SH-SY5Y (cell line): ENCODE measurements around the gene GRIFIN.

Experiments used
- GATA2 ChIP-seq: IDR thresholded peaks from 2 replicates; pipeline ENCODE4 v1.6.1; 2011; ENCODE audit warnings: mild to moderate bottlenecking, low read depth, low read length
- GATA3 ChIP-seq: IDR thresholded peaks from 2 replicates; pipeline ENCODE4 v1.6.1; 2011; ENCODE audit warnings: low read depth, mild to moderate bottlenecking, low read length, moderate library complexity

The GRIFIN gene

GRCh38 chr7:2450198-2451107 lies 25.7 kb downstream of the GRIFIN start:
- no peak for TF ChIP-seq GATA2
- TF ChIP-seq GATA3 = no peak

- no peak for TF ChIP-seq GATA3
- no peak for TF ChIP-seq GATA2
Measured at GRCh38 chr7:2446676-2447075, 29.5 kb downstream of the GRIFIN start.

DNA sequence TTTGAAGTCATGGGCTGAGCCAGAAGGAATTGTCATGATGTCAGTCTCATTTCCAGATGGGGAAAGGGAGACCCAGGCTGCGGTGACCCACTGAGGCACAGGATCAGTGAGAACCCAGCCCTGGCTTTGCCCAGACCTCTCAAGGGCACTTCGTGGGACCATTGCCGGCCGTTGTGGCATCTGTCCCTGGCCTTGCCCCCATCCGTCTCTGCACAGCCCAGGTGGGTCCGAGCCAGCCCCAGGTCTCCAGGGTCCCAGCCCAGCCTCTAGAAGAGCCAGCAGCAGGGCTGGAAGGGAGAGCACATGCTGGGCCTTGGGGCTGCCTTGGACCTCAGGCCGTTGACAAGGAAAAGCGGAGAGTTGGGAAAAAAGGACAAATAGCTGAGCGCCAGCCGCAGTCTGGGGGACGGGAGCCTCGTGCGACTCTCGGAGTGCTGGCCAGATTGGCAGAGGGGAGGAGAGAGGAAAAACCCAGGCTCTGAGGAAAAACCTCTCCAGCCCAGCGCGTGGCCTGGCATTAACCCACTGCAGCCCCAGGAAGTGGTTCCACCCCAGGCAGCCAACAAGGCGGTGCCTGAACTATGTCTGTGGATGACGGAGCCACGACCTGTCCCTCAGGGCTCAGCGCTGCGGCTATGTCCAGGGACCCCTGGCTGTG lies 30.2 kb downstream of the GRIFIN start:
- TF ChIP-seq GATA3 = no peak
- TF ChIP-seq GATA2 = no peak

DNA sequence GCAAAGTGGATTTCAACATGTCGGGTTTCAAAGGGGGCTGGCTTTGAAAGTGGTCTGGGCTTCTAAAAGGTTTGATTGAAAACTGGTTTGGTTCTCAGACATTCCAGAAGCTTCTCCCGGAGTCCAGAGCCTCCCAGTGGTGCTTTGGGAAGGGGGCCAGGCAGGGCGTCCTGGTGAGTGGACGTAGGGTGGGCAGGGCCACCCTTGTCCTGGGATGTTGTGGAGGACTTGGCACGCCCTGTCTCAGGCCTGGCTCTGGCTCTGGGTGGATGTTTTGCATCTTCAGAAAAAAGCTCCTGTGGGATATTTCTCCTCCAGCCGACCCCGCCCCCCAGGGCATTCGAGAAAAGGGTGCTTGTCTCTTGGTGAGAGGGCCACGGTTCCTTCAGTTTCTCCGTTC lies 31.2 kb downstream of the GRIFIN start:
- no peak for TF ChIP-seq GATA2
- TF ChIP-seq GATA3 = no peak

- TF ChIP-seq GATA2 (no peak), GATA3 (no peak)
Measured at GRCh38 chr7:2444476-2444875, 31.7 kb downstream of the GRIFIN start.

- TF ChIP-seq GATA2 (no peak), GATA3 (no peak)
Measured at GRCh38 chr7:2443491-2443890, 32.7 kb downstream of the GRIFIN start.

DNA sequence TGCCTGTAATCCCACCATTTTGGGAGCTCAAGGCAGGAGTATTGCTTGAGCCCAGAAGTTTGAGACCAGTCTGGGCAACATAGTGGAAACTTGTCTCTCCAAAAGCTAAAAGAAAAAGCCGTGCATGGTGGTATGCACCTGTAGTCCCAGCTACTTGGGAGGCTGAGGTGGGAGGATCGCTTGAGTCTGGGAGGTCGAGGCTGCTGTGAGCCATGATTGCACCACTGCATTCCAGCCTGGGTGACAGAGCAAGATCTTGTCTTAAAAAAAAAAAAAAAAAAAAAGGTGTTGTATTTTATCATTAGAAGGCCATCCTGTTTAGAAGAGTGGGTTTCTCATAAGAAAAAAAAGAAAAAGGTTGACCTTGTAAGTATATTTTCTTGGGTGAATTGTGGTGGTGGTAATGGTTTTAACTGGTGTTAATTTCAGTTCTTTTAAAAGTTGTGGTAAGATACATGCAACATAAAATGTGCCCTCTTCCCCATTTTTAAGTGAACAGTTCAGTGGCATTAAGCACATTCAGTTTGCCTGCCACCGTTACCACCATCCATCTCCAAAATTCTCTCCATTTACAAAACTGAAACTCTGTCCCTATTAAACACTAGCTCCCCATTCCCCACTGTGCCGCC lies 34.7 kb downstream of the GRIFIN start:
- TF ChIP-seq GATA3 = no peak
- no peak for TF ChIP-seq GATA2

DNA sequence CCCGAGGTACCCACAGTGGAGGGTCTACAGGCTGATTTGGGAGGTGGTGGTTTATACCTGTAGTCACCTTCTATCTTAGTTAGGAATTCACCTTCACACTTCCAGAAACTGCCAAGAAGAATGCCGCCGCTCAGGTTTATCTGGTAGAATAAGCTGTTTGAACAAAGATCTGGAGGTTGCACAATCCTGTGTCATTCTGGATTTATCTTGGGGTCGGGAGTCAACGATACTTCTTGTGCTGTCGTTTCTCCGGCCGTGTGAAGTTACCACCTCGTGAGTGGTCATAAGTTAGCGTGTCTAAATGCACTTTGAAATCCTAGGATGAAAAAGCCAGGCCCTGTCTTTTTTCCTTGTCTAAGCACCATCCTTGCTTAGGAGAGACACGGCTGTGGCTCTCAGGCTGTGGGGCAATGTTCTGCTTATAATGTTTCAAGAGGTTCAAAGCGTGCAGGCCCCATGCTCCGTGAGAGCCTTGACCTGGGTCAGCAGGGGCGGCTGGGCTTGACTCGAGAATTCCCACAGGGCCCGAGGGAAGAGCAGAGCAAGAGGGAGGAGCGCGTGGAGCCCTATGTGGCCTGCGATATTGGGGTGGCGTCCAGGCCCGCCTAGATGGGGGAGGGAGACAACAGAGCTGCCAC lies 35.5 kb downstream of the GRIFIN start:
- TF ChIP-seq GATA2 (no peak), GATA3 (no peak)

GRCh38 chr7:2438775-2439174 lies 37.4 kb downstream of the GRIFIN start:
- TF ChIP-seq GATA2 = no peak

- TF ChIP-seq GATA3 = no peak
- no peak for TF ChIP-seq GATA2
Measured at GRCh38 chr7:2438186-2438585, 38.0 kb downstream of the GRIFIN start.

DNA sequence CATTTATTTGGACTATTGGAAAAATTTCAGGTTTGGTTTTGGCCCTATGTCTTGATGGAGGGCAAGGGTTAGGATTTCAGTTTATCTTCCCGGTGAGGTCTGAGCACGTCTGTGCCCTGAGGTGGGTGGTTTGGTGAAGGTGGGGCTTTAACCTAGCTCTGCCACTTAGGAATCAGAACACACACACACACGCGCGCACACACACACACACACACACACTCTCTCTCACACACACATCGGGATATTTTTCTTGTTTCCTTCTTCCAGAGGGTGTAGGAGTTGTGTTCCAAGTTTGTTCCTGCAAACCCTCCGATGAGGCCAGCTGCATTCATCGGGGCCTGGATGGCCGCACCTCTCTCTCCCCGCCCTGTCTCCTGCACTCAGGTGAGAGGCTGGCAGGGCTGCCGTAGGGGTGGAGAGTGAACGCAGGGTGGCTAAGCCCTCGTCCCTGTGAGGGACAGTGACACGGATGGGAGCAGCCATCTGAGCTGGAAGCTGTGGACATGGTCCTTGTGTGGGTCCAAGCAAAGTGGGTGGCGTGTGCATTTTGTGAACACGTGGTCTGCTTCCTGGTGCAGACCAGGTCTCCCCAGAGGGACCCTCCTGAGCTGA lies 38.6 kb downstream of the GRIFIN start:
- TF ChIP-seq GATA2 (no peak), GATA3 (no peak)

- no peak for TF ChIP-seq GATA3
- no peak for TF ChIP-seq GATA2
Measured at GRCh38 chr7:2437136-2437535, 39.1 kb downstream of the GRIFIN start.

DNA sequence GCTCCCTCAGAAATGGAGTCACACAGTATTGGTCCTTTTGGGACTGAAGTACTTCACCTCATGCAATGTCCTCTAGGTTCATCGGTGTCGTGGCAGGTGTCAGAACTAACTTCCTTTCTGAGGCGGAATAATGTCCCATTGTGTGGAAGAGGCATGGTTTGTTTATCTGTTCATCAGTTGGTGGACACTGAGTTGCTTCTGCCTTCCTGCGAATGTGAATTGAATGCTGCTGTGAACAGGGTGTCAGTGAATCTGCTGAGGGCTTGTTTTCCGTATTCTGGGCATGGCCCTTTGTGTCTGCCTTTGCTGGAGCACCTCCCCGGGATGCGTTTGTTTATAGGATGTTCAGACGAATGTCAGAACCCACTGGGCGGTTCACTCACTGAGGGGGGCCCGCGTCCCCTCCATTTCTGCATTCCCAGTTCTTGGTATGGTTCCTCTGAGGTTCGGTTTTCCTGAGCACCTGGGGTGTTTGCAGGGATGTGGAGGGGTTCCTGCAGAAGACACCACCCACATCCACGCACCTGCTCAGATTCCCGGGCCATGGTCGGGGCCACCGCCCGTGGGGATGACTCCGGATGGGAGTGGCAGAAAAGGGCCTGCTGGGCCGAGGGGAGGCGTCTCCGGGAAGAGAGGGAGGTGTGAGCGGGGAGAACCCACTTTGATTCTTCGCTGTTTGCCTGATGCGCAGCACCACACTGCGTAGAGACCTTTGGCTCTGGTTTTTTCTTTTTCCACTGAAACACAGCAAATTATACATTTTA lies 39.7 kb downstream of the GRIFIN start:
- TF ChIP-seq GATA2 = no peak
- no peak for TF ChIP-seq GATA3
